HUDEP-2 (cell line): ENCODE results near the gene DNAJB6.
A peak's percentile ranks its signal among the peaks of the same experiment; 100 is the strongest.

Source experiments
- DNase-seq, 76 experiments: peaks; one replicate each; lab custom pipeline; 2025; ENCODE audit not compliant: unreplicated experiment in 76 of 76; lab: John Stamatoyannopoulos, UW

The DNAJB6 gene

GRCh38 chr7:157407512-157408257 lies 70.9 kb downstream of the DNAJB6 start:
- no peak for DNase-seq

GRCh38 chr7:157408258-157409101 lies 71.7 kb downstream of the DNAJB6 start:
- no peak for DNase-seq

DNA sequence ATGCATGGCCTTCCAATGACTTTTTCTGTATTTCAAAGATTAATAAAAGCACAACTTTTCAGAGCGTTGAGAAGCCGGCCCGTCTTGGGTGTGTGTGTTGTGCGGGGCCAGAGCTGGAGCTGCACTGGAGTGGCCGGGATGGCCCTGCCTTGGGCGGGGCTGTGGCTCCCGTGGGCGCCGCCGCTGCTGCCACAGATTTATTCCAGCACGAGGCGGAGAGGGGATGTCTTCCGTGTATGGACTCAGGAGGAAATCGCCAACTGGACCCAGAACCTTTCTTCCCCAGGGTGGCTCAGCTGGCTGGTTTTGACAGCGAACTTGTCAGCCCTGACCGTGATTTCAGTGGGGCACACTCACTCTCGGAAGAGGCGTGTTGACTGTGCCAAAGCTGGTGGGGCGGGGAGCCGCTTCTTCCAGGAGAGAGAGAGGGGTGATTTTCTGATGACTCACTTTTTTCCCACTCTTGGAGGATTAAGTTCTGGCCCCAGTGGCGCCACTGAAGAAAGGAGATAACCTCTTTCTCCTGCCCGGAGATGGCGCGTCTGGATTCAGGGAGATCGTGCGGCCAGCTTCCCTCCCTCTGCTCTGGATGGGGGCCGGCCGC lies 72.4 kb downstream of the DNAJB6 start:
- DNase-seq, result no peak

GRCh38 chr7:157409753-157410727 lies 73.2 kb downstream of the DNAJB6 start:
- DNase-seq, result no peak

- no peak for DNase-seq
Measured at GRCh38 chr7:157410831-157411556, 74.2 kb downstream of the DNAJB6 start.

DNA sequence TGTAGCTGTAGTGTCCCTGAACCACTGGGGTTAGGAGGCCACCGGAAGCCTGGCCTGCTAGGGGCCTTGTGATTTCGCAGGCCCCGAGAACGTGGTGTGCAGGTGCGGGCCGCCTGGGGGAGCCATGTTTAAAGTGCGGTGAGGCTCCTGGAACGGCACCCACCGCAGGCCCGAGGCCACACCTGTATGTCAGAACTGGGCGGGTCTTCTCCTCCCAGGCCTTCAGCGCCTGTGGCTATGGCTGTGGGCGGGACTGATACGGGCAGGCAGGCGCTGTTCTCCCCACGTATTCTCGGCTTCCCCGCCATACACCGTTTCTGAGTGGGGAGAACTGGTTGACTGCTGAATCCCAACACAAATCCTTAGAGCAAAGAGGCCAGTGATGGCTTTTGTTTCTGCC lies 74.8 kb downstream of the DNAJB6 start:
- peak in 16 of 76 experiments; percentile 5 to 65 (median 30) for DNase-seq

- no peak for DNase-seq
Measured at GRCh38 chr7:157412021-157412443, 75.2 kb downstream of the DNAJB6 start.

DNA sequence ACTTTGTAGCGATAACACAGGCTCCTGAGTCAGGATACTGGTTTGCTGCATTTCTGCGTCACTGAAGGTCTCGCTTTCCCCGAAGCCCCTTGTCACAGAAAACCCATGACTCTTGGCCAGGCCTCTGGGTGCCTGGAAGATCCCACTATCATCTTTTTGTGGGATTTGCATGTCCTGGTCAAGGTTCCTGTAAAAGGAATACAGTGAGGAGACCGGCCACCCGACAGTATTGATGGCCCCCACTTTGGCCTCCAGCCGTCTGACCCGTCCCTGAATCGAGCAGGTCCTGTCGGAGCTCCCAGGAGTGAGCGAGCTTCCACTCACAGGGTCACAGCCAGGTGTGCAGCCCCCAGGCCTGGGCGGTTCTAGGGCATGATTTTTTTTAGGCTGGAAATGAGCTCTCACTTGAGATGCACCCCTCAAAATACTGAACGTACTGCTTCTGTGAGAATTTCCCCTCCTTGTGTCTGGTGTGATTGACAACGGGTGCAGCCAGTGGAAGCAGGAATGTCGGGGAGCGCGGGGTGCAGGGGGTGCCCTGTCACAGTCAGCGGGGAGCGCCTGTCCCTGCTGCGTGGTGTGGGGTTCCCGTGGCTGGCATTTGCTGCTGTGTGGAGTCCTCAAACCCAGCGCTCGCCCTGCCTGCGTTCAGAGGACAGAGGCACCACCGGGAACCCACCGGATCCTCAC lies 75.8 kb downstream of the DNAJB6 start:
- DNase-seq, result no peak

DNA sequence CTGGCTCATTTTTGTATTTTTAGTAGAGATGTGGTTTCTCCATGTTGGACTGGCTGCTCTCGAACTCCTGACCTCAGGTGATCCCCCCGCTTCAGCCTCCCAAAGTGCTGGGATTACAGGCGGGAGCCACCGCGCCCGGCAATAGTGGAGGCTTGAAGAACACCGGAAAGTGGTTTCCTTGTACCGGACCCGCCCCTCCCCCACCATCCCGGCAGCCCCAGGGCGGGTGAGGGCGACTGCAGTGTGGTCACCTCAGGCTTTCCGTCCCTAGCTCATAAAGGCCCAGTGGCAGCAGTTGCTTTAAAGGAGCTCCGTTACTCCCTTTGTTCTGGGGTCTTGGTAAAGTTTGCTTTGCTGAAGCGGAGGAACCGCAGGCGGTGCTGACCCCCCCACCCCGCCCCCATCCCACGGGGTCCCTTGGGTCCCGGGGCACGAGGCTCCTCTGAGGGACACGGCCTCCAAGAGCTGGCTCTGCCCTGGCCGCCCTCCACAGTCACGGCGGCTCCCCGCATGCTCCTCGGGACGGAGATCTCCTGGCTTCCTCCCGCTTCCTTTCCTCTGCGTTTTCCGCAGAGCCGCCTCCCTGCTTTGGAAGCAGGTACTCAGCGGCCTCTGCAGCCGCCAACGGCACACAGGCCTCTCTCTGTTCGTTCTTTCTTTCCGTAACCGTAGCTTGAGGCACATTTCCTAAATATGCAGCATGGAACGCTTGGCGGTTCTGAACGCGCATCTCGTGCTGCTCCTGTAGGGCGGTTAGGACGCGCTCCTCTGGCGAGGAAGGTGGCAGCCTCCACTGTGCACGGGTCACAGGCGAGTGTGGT lies 77.3 kb downstream of the DNAJB6 start:
- no peak for DNase-seq

DNA sequence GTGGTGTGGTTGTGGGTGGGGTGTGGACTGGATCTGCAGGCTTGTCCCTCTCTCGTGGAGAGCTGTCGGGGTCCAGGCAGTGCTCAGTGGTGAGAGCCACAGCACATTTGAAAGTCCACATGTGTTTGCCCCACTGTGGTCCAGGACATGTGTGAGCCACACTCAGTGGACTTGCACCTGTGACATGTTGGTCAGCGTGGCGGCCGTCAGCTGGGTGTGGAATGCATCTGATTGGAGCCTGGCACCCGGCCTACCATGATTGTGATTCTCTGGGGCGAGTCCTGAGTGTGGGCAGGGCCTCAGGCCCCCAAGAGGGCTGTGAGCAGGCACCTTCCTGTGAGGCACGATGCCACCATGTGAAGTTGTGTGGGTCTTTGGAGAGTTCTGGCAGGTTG lies 77.9 kb downstream of the DNAJB6 start:
- no peak for DNase-seq

DNA sequence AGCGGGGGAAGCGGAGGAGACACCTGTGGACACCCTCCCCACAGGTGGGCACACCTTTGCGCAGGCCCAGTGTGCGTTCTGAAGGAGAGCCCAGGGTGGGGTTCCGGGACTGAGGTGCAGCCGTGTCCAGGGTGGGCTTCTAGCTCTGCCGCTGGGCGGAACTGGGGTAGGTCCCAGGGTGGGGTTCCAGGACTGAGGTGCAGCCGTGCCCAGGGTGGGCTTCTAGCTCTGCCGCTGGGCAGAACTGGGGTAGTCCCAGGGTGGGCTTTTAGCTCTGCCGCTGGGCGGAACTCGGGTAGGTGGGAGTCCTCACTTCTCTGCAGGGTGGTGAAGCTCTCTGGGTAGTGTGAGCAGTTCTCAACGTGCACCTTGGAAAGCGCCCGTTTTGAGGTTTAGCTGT lies 78.7 kb downstream of the DNAJB6 start:
- DNase-seq, result no peak

GRCh38 chr7:157416011-157416410 lies 79.2 kb downstream of the DNAJB6 start:
- DNase-seq, result no peak

GRCh38 chr7:157418204-157419034 lies 81.6 kb downstream of the DNAJB6 start:
- peak in 74 of 76 experiments; percentile 15 to 89 (median 72) for DNase-seq

GRCh38 chr7:157419035-157419293 lies 82.2 kb downstream of the DNAJB6 start:
- no peak for DNase-seq

GRCh38 chr7:157422279-157422678 lies 85.5 kb downstream of the DNAJB6 start:
- DNase-seq, result no peak

DNA sequence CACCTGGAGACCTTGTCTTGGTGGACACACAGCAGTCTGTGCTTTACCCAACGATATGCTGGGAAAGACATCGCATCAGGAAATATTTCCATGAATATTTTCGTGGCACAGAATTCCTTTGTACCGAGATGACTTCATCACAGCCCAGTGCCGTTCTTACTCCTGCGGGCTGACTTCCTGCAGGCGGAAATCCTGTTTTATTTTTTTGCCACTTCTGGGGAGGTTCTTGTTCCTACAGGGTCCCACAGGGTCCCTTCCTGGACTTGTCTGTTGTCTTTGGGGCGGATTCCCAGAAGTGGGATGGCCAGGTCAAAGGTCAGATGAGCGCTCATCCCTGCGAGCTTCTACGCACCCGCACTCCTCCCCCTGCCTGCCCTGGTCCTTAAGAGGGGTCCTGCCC lies 86.5 kb downstream of the DNAJB6 start:
- DNase-seq, result no peak

DNA sequence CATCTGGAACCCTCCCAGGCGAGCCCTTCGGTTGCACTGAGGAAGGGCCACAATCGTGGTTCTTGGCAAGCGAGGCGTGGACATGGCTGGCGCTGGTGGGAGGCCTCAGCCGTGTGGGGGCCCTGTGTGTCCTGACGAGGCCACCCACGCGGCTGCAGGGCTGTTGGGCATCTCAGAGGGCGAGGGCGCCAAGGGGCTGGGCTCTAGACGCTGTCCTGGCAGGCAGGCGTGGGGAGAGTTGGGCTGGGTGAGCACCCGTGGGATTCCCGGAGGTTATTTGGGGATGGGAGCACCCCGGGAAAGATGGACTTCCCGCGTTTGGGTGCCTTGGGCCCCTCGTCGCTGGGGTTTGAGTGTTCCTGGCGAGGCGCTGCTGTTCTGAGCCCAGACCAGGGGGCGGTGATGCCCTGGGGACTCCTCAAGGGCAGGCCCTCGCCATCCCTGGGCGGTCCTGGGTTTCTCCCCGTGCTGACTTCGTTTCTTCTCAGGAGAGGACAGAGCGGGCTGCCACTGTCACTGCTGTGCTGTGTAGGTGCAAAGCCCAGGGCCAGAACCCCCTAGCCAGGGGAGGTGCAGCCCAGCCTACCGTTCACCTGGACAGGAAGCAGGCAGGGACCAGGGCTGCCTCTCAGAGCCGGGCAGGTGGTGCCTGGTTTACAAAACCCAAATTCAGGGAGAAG lies 87.2 kb downstream of the DNAJB6 start:
- DNase-seq, result no peak
